Esophagus (tissue), 2 donors: ENCODE results near the gene FOXK2. TPM values are rescaled to one million over a fixed set of nuclear protein-coding genes. Genes with fewer than 3 reads are reported as not detected.
A peak's percentile ranks its signal among the peaks of the same experiment; 100 is the strongest.

ENCODE experiments used
- H3K27ac ChIP-seq, 2 donors: one replicate each; pipeline ENCODE4 v1.5.1; 2013; ENCODE audit warnings: low read depth in 2 of 2, mild to moderate bottlenecking in 2 of 2, inconsistent platforms in 1 of 2, low read length in 1 of 2, moderate library complexity in 1 of 2
- H3K27me3 ChIP-seq, 2 donors: one replicate each; pipeline ENCODE4 v1.6.1; 2013; ENCODE audit warnings: low read length in 2 of 2, control low read depth in 1 of 2, mild to moderate bottlenecking in 1 of 2; ENCODE audit not compliant: insufficient read depth in 2 of 2, control insufficient read depth in 1 of 2
- H3K36me3 ChIP-seq, 2 donors: one replicate each; pipeline ENCODE4 v1.6.1; 2013; ENCODE audit warnings: low read length in 1 of 2; ENCODE audit not compliant: control insufficient read depth in 2 of 2, insufficient read depth in 2 of 2
- H3K4me1 ChIP-seq, 2 donors: one replicate each; pipeline ENCODE4 v1.6.1; 2013; ENCODE audit warnings: low read length in 1 of 2; ENCODE audit not compliant: control insufficient read depth in 2 of 2, insufficient read depth in 2 of 2
- H3K4me3 ChIP-seq, 2 donors: one replicate each; pipeline ENCODE4 v1.5.1; 2013; ENCODE audit warnings: low read length in 2 of 2, mild to moderate bottlenecking in 2 of 2, low read depth in 1 of 2, moderate library complexity in 1 of 2
- H3K9me3 ChIP-seq, 2 donors: one replicate each; pipeline ENCODE4 v1.6.1; 2013; ENCODE audit warnings: mild to moderate bottlenecking in 2 of 2, low read depth in 1 of 2, low read length in 1 of 2, moderate library complexity in 1 of 2; ENCODE audit not compliant: control insufficient read depth in 2 of 2, insufficient read depth in 1 of 2
- WGBS, 2 donors: extraction: QIAGEN DNeasy Blood & Tissue Kit; methylation state at CpG; one replicate each; pipeline ENCODE4 v1.1.7; 2013; 5-methylcytosine and 5-hydroxymethylcytosine counted together
- polyA plus RNA-seq, 2 donors: library from polyadenylated mRNA; stranded (reverse); fragments of 200-250 nt; gene quantifications; one replicate each; pipeline ENCODE4 v1.2.3, GENCODE V29; 2013
- donor health status: healthy with polysubstance abuse.
- donor health status: Bipolar disorder and iron deficiency.

Gene FOXK2
- polyA plus RNA-seq, 2 donors = 15.9 to 20.5 TPM

DNA sequence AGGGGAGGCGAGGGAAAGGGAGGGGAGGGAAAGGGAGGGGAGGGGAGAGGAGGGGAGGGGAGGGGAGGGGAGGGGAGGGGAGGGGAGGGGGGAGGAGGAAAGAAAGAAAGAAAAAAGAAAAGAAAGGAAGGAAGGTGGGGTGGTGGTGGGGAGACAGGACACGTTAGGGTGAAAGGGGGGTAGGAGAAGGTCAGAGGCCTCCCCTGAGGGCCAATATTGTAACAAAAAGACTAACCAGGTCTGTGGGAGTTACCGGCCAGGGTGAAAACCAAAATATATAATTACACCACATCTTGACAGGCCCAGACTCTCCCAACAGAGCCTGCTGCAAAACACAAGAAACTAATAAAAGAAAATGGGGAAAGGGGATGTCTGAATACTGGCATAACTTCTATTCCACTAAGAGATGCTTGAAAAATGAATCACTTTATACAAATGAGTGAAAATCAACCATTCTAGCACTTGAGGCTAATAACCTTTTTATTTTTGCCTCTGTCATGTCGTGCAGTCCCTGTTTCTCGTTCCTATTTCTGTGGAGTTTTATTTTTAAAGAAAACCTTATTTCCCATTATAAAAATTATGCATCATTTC lies 118.7 kb downstream of the FOXK2 start:
- peaks cover 3 to 29% of the 10 kb centered on the region in 2 donors for H3K36me3 ChIP-seq
- no peak overlapping the region for H3K4me3 ChIP-seq
- peak overlapping the region; percentile 12 to 15 for H3K27ac ChIP-seq
- 77 to 82% methylated on average over 4 of the region's 5 CpGs for WGBS, 2 donors
- H3K4me1 ChIP-seq = peaks cover 0 to 10% of the 10 kb centered on the region in 2 donors
- H3K9me3 ChIP-seq = no peaks in the 10 kb centered on the region
- no peaks in the 10 kb centered on the region for H3K27me3 ChIP-seq

DNA sequence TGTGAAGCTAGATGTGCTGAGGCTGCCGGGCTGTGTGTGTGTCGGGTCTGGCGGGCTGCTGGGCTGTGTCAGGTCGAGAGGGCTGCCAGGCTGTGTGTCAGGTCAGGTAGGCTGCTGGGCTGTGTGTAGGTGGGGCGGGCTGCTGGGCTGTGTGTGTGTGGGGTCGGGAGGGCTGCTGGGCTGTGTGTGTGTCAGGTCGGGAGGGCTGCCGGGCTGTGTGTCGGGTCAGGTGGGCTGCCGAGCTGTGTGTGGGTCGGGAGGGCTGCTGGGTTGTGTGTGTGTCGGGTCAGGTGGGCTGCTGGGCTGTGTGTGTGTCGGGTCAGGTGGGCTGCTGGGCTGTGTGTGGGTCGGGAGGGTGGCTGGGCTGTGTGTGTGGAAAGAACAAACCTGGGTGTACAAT lies 120.1 kb downstream of the FOXK2 start:
- Histone ChIP-seq H3K4me1 (peaks cover 0 to 10% of the 10 kb centered on the region in 2 donors), H3K27ac (no peak overlapping the region), H3K9me3 (no peaks in the 10 kb centered on the region), H3K36me3 (peaks cover 0 to 32% of the 10 kb centered on the region in 2 donors), H3K4me3 (peak overlapping the region in 1 of 2 donors; percentile 2), H3K27me3 (no peaks in the 10 kb centered on the region)
- WGBS, 2 donors = 87 to 88% methylated on average over 14 of the region's 14 CpGs

DNA sequence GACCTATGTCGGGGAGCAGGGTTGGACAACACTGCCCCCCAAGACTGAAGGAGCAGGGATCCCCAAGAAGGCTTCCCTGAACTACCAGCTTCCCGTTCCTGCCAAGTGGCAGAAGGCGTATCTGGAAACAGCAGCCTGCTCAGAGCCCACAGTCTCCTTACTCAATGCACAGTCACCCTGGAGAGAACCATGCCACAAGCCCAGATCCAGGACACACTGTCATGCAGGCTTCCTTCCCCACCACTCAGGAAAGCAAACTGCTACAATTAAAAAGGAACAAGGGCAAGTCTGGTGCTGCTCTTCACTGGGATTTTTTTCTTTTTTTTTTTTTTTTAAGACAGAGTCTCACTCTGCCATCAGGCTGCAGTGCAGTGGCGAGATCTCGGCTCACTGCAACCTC lies 120.5 kb downstream of the FOXK2 start:
- 90 to 97% methylated on average over 5 of the region's 5 CpGs for WGBS, 2 donors

DNA sequence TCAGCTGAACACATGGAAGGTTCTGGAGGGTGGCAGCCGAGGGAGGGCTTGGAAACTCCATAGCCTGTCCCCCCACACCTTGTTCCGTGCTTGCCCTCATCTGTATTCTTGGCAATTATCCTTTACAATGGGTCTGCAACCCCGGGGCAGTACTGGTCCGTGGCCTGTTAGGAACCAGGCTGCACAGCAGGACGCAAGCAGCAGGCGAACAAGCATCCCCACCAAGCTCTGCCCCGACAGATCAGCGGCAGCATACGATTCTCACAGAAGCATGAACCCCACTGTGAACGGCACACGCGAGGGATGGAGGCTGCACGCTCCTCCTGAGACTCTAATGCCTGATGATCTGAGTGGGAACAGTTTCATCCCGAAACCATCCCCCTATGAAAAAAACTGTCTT lies 122.5 kb downstream of the FOXK2 start:
- Histone ChIP-seq H3K27me3 (no peaks in the 10 kb centered on the region), H3K4me3 (no peak overlapping the region), H3K4me1 (peaks cover 0 to 9% of the 10 kb centered on the region in 2 donors), H3K9me3 (no peaks in the 10 kb centered on the region), H3K27ac (no peak overlapping the region), H3K36me3 (peaks cover 0 to 32% of the 10 kb centered on the region in 2 donors)
- 91 to 93% methylated on average over 14 of the region's 14 CpGs for WGBS, 2 donors

More for the DNA sequence above, 120.5 kb downstream of the FOXK2 start:
- Histone ChIP-seq H3K36me3 (peaks cover 0 to 32% of the 10 kb centered on the region in 2 donors), H3K9me3 (no peaks in the 10 kb centered on the region), H3K27ac (no peak overlapping the region), H3K4me1 (peaks cover 0 to 10% of the 10 kb centered on the region in 2 donors), H3K4me3 (peak overlapping the region in 1 of 2 donors; percentile 2), H3K27me3 (no peaks in the 10 kb centered on the region)

DNA sequence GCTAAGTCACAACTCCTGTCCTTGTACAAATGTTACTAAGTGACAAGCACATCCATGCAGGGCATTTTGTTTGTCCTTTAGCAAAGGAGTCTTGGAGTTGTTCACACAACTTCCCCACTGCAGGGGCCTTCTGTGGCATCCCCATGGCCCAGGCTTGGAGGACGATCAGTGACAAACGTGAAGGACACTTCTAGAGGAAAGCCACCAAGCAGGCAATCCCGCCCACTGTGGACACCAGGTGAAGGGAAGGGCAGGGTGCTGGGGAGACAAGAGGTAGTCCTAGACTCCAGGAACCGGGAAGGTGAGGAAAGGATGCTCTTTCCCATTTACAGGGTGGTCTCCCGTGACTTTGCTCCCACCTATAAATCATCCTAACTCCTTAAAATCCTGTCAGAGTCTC lies 124.6 kb downstream of the FOXK2 start:
- H3K9me3 ChIP-seq = no peaks in the 10 kb centered on the region
- WGBS, 2 donors = 85 to 87% methylated on average over 5 of the region's 5 CpGs
- H3K27me3 ChIP-seq = no peaks in the 10 kb centered on the region
- peaks cover 0 to 7% of the 10 kb centered on the region in 2 donors for H3K4me1 ChIP-seq
- no peak overlapping the region for H3K27ac ChIP-seq
- no peak overlapping the region for H3K4me3 ChIP-seq
- peaks cover 0 to 28% of the 10 kb centered on the region in 2 donors for H3K36me3 ChIP-seq

DNA sequence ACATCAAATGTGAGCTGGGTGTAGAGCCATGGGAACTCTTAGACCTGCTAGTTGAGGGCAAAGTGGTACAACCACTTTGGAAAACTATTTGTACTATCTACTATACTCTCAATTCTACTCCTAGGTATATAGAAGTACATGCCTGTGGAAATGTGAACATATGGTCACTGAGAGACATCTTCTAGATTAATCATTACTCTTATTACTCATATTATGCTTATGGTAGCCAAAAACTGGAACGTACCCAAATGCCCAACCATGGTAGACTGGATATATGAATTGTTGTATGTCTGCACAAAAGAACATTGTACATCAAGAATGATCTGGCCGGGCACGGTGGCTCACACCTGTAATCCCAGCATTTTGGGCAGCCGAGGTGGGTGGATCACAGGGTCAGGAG lies 126.0 kb downstream of the FOXK2 start:
- H3K4me1 ChIP-seq = peaks cover 0 to 2% of the 10 kb centered on the region in 2 donors

DNA sequence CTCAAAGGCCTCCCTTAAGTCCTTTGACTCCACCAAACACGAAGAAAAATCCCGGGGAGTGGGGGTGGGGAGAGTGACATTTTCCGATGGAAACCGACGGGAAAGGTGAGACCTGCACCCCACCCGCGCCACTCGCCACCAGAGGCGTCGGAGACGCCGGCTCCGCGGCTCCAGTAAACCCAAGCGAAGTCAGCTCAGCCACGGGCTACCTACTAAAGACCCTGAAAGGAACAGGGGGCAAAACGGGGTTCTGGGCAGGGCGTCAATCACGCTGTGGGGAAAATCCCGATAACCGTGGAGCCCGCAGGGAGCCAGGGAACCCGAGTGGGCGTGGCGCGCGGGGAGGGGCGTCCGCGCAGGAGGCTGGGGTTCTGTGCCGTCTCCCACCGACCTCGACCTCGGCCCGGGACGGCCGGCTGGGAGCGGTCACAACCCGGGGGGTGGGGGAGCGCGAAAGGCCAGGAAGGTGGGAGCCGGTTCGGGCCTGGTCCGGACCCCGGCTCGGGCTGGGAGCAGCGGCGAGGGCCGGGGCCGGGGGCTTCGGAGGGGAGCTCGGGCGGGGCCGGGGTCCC lies 128.1 kb downstream of the FOXK2 start:
- H3K4me3 ChIP-seq = peak overlapping the region; percentile 76 to 95
- H3K27ac ChIP-seq = peak overlapping the region; percentile 96 to 99
- H3K27me3 ChIP-seq = no peaks in the 10 kb centered on the region
- H3K9me3 ChIP-seq = no peaks in the 10 kb centered on the region
- H3K4me1 ChIP-seq = peaks cover 0 to 2% of the 10 kb centered on the region in 2 donors
- H3K36me3 ChIP-seq = peaks cover 0 to 9% of the 10 kb centered on the region in 2 donors
- WGBS, 2 donors = 1% methylated on average over 54 of the region's 54 CpGs

More for the DNA sequence above, 126.0 kb downstream of the FOXK2 start:
- Histone ChIP-seq H3K27me3 (no peaks in the 10 kb centered on the region), H3K27ac (no peak overlapping the region), H3K36me3 (peaks cover 0 to 19% of the 10 kb centered on the region in 2 donors), H3K9me3 (no peaks in the 10 kb centered on the region), H3K4me3 (no peak overlapping the region)
- WGBS, 2 donors = 80 to 91% methylated on average over 4 of the region's 4 CpGs

DNA sequence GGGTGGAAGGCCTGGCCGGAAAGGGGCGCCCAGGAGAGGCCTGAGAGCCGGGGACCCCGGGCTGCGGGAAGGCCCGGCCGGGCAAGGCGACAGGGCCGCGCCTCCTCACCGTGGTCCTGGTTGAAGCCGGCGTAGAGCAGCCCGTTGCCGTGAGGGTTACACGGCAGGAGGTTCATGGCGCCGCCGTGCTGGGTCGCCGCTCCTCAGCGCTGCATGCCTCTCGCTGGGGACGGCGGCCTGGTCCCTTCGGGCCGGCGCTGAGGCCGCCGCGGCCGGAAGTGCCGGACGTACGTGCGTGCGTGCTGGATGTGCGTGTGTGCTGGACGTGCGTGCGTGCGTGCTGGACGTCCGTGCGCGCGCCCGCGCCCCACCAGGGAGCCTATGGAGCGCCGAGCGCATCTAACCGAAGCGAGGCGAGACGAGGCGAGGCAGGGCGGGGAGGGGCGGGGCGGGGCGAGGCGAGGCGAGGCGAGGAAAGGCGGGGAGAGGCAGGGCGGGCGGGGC lies 128.7 kb downstream of the FOXK2 start, which contains the start of gene WDR45B:
TSS of gene WDR45B (minus strand) at position 280 of the 504 bp plus-strand sequence. CDS start at position 176, 104 bp downstream.
- Histone ChIP-seq H3K4me3 (peak within 1 kb of the TSS; percentile 76 to 95), H3K4me1 (peaks cover 0 to 2% of the 10 kb centered on the region in 2 donors), H3K27ac (peak within 1 kb of the TSS; percentile 96 to 99), H3K36me3 (peaks cover 0 to 6% of the 10 kb centered on the region in 2 donors), H3K9me3 (no peaks in the 10 kb centered on the region), H3K27me3 (no peaks in the 10 kb centered on the region)
- WGBS, 2 donors = 1% methylated on average over 59 to 63 of the region's 67 CpGs

DNA sequence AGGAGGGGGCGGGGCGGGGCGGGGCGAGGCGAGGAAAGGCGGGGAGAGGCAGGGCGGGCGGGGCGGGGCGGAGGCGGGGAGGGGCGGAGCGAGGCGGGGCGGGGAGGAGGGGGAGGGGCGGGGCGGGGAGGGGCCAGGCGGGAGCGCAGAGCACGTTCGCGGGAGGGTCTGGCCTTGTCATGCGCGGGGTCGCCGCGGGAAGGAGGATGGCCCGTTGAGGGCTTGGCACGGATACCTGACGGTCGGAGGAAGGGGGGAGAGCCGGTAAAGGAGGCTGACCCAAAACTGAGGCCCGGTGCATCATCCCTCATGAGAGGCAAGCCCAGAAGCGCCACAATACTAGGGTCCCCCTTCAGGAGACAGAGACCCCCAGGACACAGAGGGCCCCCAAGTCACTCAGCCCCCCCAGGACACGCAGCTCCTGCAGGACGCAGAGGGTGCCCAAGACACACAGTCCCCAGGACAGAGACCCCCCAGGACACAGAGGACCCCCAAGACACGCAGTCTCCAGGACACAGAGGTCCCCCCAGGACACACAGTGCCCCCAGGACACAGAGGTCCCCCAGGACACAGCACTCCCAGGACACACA lies 129.3 kb downstream of the FOXK2 start:
- peak overlapping the region; percentile 62 to 89 for H3K27ac ChIP-seq
- no peaks in the 10 kb centered on the region for H3K27me3 ChIP-seq
- WGBS, 2 donors = 12 to 13% methylated on average over 17 to 20 of the region's 37 CpGs
- no peaks in the 10 kb centered on the region for H3K9me3 ChIP-seq
- H3K4me1 ChIP-seq = peaks cover 0 to 2% of the 10 kb centered on the region in 2 donors
- H3K4me3 ChIP-seq = peak overlapping the region; percentile 21 to 22
- H3K36me3 ChIP-seq = peaks cover 0 to 6% of the 10 kb centered on the region in 2 donors
